HG03196 (cell line): Measurements from ENCODE around the gene SPPL2B.

Experiments
- ATAC-seq: cut with Tn5 transposase; IDR thresholded peaks from one replicate; pipeline ENCODE4 v1.9.1; 2021; ENCODE audit not compliant: unreplicated experiment

The SPPL2B gene

DNA sequence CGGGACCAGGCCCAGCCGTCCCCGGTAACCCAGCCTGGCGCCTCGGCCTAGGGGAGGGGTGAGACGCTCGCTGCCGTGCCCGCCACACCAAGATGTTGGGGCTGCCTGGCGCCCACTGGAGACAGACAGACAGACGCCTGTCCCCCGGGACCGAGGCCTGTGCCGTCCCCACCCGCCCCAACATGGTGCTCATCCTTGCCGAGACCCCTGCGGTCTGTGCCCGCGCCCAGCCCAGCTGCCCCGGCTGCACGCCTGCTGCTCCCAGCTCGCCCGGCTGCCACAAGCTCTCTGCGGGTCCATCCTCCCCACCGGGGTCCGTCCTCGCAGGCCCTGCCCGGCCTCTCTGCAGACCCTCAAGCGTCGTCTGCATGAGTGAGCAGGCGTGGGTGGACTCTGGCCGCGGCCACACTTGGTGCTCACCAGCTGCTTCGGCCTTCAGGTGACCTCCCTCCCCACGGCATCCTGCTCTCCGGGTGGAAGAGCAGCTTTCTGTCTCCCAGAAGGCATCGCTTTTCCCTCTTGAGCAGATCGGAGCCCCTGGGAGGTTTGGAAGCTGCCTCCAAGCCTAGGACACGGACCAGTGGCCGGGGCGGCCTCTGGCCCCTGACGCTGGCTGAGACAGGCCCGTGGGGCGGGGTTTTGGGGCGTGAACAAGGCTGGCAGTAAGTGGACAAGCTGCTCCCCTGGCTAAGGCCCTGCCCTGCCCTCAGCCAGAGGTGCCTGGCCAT is 24.8 kb downstream of the SPPL2B start:
- ATAC-seq = no peak

DNA sequence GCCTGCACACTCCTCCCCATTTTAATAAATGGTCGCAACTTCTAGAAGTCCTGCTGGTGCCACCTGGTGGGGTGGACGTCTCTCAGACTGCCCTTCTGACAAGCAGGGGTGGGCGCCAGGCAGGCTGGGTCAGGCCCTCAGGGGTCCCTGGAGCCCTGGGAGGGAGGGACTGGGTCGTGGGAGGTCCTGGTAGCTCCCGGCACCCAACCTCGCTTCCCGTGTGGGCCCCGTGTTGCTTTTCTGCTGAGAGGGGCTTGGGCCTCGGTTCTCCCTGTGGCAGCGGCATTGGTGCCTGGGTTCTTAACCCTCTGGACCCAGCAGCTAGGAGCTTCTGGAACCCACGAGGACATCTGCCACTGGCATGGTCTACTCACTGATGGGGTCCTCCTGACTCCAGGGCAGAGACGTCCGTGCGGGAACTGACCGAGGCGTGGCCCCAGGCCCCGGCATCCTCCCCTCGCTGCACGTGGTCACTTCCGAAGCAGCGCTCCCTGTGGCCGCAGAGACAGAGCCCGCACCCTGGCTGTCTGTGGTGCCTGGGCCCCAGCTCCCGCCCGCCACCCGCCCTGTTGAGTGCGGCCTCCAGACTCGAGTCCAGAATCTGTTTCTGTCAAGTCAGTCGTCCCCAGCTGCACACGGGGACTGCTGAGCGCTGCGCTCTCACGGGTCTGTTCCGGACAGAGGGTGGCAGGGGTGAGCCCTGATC is 25.6 kb downstream of the SPPL2B start:
- no peak for ATAC-seq

DNA sequence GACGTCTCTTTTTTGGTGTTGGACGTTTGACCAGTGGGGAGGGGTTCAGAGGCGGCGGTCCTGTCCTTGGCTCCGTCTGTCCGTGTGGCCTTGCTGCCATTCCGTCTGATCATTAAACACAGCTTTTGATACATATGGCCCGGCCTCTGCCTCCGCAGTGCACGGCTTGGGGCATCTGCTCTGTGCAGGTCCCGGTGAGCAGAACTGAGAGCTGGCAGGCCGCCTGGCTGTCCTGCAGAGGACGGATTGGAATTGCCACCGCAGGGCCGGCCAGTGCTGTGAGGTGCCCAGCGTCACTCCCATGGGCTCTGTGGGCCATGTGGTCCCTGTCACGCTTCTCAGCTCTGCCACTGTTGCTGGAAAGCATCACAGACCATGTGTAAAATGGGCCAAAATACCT is 26.2 kb downstream of the SPPL2B start:
- no peak for ATAC-seq

DNA sequence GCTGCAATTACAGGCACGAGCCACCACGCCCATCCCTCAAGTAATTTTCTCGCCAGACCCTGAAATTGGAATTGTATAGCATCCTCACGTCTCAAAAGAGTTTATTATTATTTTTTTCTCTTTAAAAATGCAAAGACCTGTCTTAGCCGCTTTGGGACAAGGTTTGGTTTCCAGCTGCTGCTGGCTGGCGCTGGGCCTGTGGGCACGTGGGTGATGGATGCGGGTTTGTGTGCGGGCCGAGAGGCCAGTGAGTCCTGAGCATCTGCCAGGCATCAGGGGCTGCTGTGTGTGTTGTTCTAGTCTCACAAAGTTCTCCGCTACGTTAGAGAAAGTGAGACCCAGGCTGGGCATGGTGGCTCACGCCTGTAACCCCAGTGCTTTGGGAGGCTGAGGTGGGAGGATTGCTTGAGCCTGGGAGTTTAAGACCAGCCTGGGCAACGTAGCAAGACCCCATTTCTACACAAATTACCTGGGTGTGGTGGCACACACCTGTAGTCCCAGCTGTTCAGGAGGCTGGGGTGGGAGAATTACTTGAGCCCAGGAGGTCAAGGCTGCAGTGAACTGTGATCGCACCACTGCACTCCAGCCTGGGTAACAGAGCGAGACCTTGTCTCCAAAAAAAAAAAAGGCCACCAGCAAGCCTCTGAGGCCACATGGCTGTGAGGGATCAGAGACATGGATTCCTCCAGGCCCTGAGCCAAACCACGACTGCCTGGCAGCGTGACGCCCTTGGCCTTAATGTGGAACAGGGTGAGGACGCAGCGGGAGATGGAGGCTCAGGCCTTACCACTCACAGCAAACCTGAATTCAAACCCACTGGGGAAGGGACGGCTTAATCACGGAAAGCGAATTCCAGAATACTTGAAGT is 26.9 kb downstream of the SPPL2B start:
- ATAC-seq = no peak

DNA sequence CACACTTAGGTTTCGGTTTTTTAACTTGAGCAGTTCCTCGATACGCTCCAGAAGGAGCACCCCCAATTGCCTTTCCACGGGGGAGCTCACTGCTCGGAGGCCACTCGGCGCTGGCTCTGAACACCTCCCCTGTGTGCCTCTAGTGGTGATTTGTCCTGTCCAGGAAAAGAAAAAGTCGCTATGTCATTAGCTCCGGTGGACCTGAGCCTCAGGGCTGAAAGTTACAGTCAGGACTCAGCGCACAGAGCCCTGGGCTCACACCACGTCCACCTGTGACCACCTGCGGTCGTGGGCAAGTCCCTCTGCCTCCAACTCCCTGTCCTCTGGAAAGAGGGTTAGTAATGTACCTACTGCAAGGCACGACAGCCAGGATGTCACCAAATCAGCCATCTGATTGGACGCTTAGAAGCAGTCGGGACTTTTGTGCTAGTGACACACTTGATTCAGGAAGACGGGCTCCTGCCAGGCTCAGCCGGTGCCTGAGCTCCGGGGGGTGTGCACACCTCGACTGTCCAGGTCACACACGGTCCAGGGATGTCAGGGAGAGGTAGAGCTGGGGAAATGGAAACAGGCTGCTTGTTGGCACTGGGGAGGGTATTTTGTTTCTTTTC is 27.7 kb downstream of the SPPL2B start:
- no peak for ATAC-seq

DNA sequence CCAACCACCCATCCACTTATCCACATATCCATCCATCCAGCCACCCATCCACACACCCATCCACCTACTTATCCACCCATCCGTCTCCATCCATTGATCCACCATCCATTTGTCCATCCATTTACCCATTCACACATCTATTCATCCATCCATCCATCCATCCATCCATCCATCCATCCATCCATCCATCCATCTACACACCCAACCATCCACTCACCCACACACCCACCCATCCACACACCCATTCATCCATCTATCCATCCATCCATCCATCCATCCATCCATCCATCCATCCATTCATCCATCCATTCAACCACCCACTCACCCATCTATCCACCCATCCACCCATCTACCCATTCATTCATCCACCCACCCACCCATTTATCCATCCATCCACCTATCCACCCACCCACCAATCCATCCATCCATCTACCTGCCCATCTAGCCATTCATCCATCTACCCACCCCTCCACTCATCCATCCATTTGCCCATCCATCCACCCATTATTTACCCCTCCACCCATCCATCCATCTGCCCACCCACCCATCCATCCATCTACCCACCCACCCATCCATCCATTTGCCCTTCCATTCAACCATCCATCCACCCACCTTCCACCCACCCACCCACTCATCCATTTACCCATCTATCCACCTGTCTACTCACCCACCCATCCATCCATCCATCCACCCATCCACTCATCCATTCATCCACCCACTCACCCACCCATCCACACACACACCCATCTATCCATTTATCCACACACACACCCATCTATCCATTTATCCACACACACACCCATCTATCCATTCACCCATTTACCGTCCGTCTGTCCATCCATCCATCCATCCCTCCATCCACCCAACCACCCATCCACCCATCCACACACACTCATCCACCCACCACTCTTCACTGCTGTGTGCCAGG is 29.1 kb downstream of the SPPL2B start:
- no peak for ATAC-seq

DNA sequence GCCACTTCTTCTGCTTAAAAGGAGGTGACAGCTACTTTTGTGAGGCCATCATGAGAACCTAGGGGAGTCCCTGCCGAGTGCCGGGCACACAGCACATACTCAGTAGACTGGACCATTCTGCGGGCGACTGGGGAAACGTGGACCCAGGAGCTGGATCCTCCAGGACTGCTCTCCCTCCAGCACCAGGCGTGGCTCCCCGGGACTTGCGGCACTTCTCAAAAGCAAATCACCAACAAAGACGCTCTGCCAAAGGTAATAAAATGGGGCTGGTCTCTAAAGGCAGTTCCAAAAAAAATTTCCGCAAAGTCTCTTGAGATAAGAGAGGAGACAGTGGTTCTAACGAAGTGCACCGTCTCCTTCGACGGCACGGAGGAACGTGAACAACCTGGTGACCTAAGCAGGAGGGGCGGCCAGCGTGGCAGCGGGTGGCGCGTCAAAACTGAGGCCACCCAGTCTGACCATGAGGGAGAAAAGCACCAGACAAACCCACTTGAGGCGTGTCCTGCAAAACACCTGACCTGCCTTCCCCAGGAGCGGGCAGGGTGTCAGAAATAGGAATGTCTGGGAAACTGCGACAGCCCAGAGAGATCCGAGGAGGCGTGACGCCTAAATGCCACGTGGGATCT is 30.2 kb downstream of the SPPL2B start:
- ATAC-seq = no peak

DNA sequence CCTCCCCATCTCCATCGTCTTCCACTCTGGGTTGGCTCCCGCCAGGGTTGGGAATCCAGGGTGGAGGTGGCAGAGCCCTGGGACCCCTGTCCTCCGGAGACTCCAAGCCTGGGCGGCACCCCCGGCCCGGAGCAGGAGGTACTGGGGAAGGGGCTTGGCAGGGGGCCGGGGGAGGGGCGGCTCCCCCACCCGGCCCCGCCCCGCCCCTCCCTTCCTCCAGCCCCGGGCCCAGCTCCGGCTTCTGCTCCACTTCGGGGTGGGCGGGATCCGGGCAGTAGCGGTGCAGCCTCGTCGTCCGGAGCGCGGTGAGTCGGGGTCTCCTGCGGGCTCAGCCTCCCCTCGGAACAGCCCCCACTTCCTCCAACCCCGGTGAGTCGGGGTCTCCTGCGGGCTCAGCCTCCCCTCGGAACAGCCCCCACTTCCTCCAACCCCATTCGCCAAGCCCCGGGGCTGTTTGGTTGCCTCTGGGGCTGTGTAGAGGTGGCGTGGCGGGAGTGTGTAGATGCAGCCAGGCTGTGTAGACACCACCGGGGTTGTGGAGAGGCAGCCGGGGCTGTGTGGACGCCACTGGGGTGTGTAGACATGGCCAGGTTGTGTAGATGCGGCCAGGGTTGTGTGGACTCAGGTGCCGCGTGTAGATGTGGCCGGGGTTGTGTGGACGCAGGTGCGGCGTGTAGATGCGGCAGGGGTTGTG is 31.7 kb downstream of the SPPL2B start, which contains the start of gene TMPRSS9:
TSS of gene TMPRSS9 (plus strand) at position 274 of the 694 bp plus-strand sequence. CDS start 29,521 bp downstream, outside the sequence.
- no peak for ATAC-seq

DNA sequence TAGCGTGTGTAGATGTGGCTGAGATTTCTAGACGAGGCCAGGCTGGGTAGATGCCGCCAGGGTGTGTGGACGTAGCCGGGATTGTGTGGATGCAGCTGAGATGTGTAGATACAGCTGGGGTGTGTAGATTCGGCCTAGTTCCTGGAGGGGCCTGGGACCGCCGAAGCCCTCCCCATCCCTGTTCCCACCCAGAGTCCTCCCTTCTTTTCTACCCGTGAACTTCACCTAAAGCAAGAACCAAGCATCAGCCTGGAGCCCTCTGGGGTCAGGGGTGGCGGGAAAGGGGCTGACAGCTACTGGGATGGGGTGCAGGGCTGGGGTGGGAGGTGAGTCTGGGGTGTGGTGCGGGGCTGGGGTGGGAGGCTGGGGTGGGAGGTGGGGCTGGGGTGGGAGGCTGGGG is 32.3 kb downstream of the SPPL2B start:
- ATAC-seq = no peak

DNA sequence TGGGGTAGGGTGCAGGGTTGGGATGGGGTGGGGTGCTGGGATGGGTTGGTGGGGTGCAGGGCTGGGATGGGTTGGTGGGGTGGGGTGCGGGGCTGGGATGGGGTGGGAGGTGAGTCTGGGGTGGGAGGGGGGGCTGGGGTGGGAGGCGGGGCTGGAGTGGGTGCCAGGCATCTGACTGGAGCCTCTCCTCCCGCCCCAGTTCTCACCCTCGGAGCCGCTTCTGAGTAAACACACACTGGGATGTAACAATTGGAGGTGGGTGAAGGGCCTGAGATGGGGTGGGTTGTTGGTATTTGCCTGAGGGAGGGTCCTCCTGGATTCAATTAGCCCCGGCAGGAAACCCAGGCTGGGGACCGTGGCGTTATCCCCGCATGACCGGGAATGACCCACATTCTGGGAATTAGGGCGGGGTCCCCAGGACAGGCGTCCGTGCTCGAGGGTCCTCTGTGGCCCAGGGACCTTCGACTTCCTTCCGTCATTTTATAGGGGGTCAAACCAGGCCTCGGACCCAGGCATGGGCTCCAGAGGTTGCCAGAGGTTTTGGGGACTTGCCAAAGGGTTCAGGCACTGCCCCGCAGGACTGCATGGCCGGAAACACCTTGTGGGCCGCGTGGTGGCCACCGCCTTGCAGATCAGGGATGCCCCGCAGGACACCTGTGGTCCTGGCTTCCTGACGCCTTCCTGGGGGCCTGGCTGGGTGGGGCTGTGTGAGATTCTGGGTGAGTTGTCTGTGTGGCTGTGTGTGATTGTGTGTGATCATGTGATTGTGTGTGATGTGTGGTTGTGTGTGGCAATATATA is 33.0 kb downstream of the SPPL2B start:
- no peak for ATAC-seq

DNA sequence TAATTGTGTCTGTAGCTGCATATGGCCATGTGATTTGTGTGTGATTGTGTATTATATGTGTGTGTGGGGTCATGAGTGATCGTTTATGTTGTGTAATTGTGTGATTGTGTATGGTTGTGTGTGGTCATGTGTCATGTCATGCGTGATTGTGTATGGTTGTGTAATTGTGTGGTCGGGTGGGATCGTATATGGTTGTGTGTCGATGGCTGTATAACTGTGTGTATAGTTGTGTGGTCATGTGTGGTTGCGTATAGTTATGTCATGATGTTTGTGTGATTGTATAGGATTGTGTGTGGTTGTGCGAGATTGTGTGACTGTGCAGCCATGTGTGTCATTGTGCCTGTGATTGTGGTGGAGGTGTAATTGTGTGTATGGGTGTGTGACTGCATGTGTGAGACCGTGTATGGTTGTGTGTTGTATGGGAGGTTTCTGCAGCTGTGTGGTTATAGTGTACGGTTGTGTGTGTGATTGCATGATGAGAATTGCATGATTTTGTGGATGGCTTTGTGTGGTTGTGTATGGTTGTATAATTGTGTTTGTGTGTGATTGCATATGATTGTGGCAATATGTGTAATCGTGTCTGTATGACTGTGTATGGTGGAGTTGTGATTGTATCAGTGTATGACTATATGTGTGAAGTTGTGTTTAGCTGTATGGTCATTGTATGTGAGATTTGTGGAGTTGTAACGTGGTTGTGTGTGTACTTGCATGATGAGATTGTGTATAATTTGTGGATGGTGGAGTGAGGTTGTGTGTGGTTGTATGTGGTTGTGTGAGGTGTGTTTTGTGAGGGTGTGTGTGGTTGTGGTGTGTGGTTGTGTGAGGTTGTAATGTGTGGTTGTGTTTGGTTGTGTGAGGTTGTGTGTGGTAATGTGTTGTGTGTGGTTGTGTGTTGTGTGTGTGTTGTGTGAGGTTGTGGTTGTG is 33.8 kb downstream of the SPPL2B start:
- no peak for ATAC-seq

DNA sequence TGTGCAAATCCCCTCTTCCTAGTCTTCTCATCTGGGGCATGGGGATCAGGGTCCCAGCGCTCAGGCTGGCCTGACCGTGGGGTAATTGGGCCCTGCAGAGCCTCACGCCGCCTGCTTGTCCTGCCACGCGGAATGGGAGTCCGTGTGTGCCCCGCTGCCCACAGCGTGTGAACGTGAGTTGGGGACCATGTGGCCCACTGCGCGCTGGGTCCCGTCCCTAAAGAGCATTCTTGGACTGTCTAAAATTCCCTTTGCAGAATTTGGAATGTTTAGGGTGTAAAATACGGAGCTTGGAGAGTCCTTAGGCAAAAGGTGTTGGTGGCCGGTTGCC is 34.5 kb downstream of the SPPL2B start:
- ATAC-seq = no peak

DNA sequence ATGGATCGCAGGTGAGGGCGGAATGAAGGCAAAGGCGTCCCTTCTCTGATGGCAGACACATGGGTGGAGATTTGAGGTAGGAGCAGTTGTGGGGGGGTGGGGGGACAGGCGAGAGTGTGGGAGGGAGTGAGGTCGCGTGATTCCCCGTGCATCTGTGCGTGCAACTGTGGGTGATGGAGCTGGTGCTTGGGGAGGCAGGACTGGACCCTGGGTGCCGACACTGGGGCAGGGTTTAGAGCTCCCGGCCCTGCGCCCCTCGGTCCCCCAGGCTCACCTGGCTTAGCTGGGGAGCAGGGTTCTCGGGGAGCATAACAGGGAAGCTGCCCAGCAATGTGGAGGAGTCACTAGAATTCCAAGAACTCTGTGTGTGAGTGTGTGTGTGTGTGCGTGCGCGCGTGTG is 34.9 kb downstream of the SPPL2B start:
- no peak for ATAC-seq

DNA sequence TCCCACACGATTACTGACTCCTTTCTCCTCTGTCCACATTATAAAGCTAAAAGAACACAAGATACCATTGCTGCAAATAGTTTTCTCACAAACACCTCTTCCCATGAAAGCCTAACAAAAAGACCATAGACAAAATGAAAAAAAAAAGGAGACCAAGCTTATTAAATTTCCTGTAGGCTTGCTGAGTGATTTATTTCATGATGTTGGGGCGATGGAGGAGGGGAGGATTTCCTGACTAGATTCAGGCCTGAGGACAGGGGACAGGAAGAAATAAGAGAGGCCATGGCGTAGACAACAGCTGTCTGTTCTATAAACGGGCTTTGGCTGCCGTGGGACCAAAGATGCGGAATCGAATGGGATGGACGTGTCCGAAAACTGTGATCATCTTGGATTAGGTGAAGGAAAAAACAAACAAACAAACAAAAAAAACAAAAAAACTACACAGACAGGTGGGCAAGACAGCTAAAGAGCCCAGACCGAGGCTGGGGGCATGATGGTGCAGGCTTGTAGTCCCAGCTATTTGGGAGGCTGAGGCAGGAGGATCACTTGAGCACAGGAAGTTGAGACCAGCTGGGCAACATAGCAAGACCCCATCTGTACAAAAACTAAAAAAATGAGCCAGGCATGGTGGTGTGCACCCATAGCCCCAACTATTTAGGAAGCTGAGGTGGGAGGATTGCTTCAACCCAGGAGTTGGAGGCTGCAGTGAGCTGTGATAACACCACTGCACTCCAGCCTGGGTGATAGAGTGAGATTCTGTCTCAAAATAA is 36.9 kb downstream of the SPPL2B start:
- no peak for ATAC-seq

DNA sequence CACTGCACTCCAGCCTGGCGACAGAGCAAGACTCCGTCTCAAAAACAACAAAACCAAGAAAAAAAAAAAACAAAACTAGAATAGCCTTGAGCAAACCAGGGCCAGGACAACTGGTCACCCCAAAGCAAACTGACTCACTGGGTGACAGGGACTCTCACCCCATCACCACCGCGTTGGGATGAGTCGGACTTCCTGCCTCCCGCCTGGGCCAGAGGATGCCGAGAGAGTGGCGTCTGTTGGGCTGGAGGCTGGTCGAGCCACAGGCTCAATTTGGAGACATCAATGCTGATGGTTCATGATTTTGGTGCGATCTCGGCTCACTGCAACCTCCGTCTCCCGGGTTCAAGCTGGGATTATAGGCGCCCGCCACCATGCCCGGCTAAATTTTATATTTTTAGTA is 43.2 kb downstream of the SPPL2B start:
- ATAC-seq = no peak

DNA sequence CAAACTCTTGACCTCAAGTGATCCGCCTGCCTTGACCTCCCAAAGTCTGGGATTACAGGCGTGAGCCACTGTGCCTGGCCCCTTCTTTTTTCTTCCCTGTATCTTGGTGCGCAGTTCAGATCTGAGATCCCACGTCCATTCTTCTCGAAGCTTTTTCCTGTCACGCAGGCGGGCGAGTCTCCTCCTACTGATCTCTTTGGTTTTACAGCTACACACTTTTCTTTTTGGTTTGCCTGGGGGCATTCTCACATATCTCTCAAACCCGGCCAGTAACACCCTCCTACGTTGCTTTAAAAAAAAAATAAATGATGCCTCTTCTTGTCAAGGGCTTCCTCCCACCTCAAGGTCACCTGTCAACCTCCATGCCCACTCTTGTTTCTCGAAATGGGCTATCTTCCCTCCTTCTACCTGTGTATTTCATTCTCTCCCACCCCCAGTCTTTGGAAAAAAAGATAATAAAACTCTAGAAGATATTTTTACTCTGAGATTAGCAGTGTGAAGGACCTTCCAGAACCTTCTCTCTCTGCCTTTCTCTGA is 43.7 kb downstream of the SPPL2B start:
- ATAC-seq = no peak
